Measurements from ENCODE around the gene SNTB2.

DNA sequence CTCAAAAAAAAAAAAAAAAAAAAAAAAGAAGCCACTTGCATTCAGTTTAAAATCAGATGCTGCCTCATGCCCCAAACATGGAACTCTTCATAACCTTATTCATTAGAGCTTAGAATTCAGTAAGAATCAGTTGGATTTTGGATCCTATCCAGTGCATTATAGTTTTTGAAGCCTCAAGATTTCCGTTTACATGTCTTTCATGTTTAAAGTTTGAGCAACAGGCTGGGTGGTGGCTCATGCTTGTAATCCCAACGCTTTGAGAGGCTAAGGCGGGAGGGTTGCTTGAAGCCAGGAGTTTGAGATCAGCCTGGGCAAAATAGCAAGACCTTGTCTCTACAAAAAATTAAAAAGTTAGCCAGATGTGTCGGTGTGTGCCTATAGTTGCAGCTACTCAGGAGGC is 55.0 kb downstream of the SNTB2 start:
- TF ChIP-seq EZH2 (IDR thresholded peaks at IDR 0.05) (no peak), POLR2AphosphoS5 (IDR thresholded peaks at IDR 0.05; ENCODE audit: borderline replicate concordance, low read depth, low read length) (no peak), FOXP2 (optimal IDR thresholded peaks at IDR 0.05; ENCODE audit: control extremely low read depth, extremely low read length, insufficient read depth) (no peak)
